H1 (cell line): ENCODE results near the gene CERKL. TPM values are rescaled to one million over a fixed set of nuclear protein-coding genes. Genes with fewer than 3 reads are reported as not detected.

Experiments used
- CTCF ChIA-PET: fragments of 300-600 bp; sonication (Branson Sonifier 250); formaldehyde crosslinking; loops from one replicate; lab custom pipeline; 2021; ENCODE audit not compliant: partially characterized antibody; lab: Charles Lee
- POLR2A ChIA-PET: fragments of 300-600 bp; sonication (Branson Sonifier 250); formaldehyde crosslinking; loops from one replicate; lab custom pipeline; 2021; ENCODE audit warnings: inconsistent platforms; ENCODE audit not compliant: partially characterized antibody; lab: Charles Lee
- DNase-seq, 2 experiments: peaks; one replicate each; pipeline versions ENCODE4 v3.0.0 to v3.0.0-alpha.2; 2010 to 2022; ENCODE audit warnings: low spot score in 2 of 2, low read depth in 1 of 2, mixed read lengths in 1 of 2
- FAIRE-seq: peaks from 2 replicates; lab custom pipeline; 2011; peaks lifted over from hg19 to GRCh38; lab: Jason Lieb, UNC
- H2AFZ ChIP-seq: 2 replicates; pipeline ENCODE4 v1.8.1; 2012; ENCODE audit warnings: low read length, inconsistent platforms
- H2AK5ac ChIP-seq: 2 replicates; pipeline ENCODE4 v1.6.1; 2013; ENCODE audit warnings: low read depth, low read length
- H2BK120ac ChIP-seq: replicated peaks from 2 replicates; pipeline ENCODE3; 2013; ENCODE audit warnings: low read depth, low read length, inconsistent platforms
- H2BK12ac ChIP-seq: 2 replicates; pipeline ENCODE4 v1.6.1; 2013; ENCODE audit warnings: low read depth, low read length
- H2BK15ac ChIP-seq: 2 replicates; pipeline ENCODE4 v1.6.1; 2013; ENCODE audit warnings: low read length
- H2BK20ac ChIP-seq: 2 replicates; pipeline ENCODE4 v1.6.1; 2013; ENCODE audit warnings: low read length
- H2BK5ac ChIP-seq: 2 replicates; pipeline ENCODE4 v1.6.1; 2013; ENCODE audit warnings: low read depth, low read length
- H3K14ac ChIP-seq: 2 replicates; pipeline ENCODE4 v1.6.1; 2013; ENCODE audit warnings: inconsistent platforms; ENCODE audit not compliant: insufficient read length
- H3K18ac ChIP-seq: 2 replicates; pipeline ENCODE4 v1.6.1; 2013; ENCODE audit warnings: low read length; ENCODE audit errors: extremely low read depth
- H3K23ac ChIP-seq: 2 replicates; pipeline ENCODE4 v1.6.1; 2013; ENCODE audit warnings: inconsistent platforms; ENCODE audit not compliant: insufficient read length
- H3K23me2 ChIP-seq: 2 replicates; pipeline ENCODE4 v1.6.1; 2013; ENCODE audit warnings: low read depth, low read length
- H3K27ac ChIP-seq: 2 replicates; pipeline ENCODE4 v1.6.1; 2011; ENCODE audit warnings: low read depth, low read length, inconsistent platforms
- H3K27me3 ChIP-seq, 4 experiments: replicated peaks in 1 of 4; 1 replicate in 1 of 4; 2 replicates in 3 of 4; pipeline versions ENCODE4 v1.6.1 to v1.8.1; 2011 to 2013; ENCODE audit warnings: low read length in 3 of 4, mild to moderate bottlenecking in 3 of 4, inconsistent platforms in 2 of 4, mixed read lengths in 2 of 4, moderate library complexity in 1 of 4; ENCODE audit not compliant: control insufficient read depth in 3 of 4, insufficient read depth in 3 of 4; ENCODE audit errors: extremely low read depth in 1 of 4
- H3K36me3 ChIP-seq, 4 experiments: 2 replicates each; pipeline versions ENCODE4 v1.6.1 to v1.8.1; 2011 to 2013; ENCODE audit warnings: mild to moderate bottlenecking in 4 of 4, low read length in 3 of 4, moderate library complexity in 2 of 4, control low read depth in 1 of 4, inconsistent platforms in 1 of 4; ENCODE audit not compliant: insufficient read depth in 4 of 4, control insufficient read depth in 2 of 4
- H3K4ac ChIP-seq: replicated peaks from 2 replicates; pipeline ENCODE3; 2013; ENCODE audit warnings: low read length, low read depth, mixed read lengths, inconsistent platforms; ENCODE audit not compliant: insufficient read length
- H3K4me1 ChIP-seq, 4 experiments: replicated peaks in 1 of 4; 1 replicate in 1 of 4; 2 replicates in 3 of 4; pipeline versions ENCODE4 v1.6.1 to v1.8.1; 2011 to 2013; ENCODE audit warnings: low read length in 3 of 4, inconsistent platforms in 2 of 4, mixed read lengths in 1 of 4; ENCODE audit not compliant: insufficient read depth in 4 of 4, control insufficient read depth in 3 of 4
- H3K4me2 ChIP-seq, 2 experiments: 2 replicates each; pipeline versions ENCODE4 v1.6.1 to v1.8.1; 2011 to 2013; ENCODE audit warnings: low read depth in 2 of 2, low read length in 2 of 2, control low read depth in 1 of 2, inconsistent platforms in 1 of 2, mild to moderate bottlenecking in 1 of 2; ENCODE audit not compliant: insufficient read depth in 1 of 2
- H3K4me3 ChIP-seq, 4 experiments: fragments of 200-600, 300-600 bp in 1 of 4; sonication (generic), shearing (Covaris generic), sonication (Bioruptor Twin) in 1 of 4; 2 replicates each; pipeline versions ENCODE4 v1.5.1 to v1.8.1; 2011 to 2016; ENCODE audit warnings: low read length in 4 of 4, low read depth in 3 of 4, control low read depth in 2 of 4, inconsistent platforms in 2 of 4, mild to moderate bottlenecking in 2 of 4, mixed read lengths in 1 of 4, moderate library complexity in 1 of 4; ENCODE audit not compliant: insufficient read depth in 2 of 4; ENCODE audit errors: extremely low read depth in 1 of 4
- H3K56ac ChIP-seq: replicated peaks from 2 replicates; pipeline ENCODE3; 2013; ENCODE audit warnings: low read depth, mild to moderate bottlenecking, mixed read lengths, low read length, inconsistent platforms; ENCODE audit not compliant: insufficient read length
- H3K79me1 ChIP-seq: 2 replicates; pipeline ENCODE4 v1.6.1; 2013; ENCODE audit warnings: low read depth, low read length, control low read depth
- H3K79me2 ChIP-seq, 2 experiments: 2 replicates each; pipeline versions ENCODE4 v1.6.1 to v1.8.1; 2012 to 2013; ENCODE audit warnings: low read length in 2 of 2, mild to moderate bottlenecking in 2 of 2, inconsistent platforms in 1 of 2; ENCODE audit not compliant: insufficient read depth in 2 of 2, control insufficient read depth in 1 of 2
- H3K9ac ChIP-seq, 4 experiments: replicated peaks in 1 of 4; 1 replicate in 1 of 4; 2 replicates in 3 of 4; pipeline versions ENCODE4 v1.6.1 to v1.8.1; 2011 to 2013; ENCODE audit warnings: low read depth in 3 of 4, low read length in 3 of 4, control low read depth in 2 of 4, mild to moderate bottlenecking in 2 of 4, moderate library complexity in 2 of 4, inconsistent platforms in 1 of 4; ENCODE audit errors: extremely low read depth in 1 of 4
- H3K9me3 ChIP-seq, 2 experiments: 2 replicates each; pipeline versions ENCODE4 v1.6.1 to v1.8.1; 2012 to 2013; ENCODE audit warnings: mild to moderate bottlenecking in 2 of 2, moderate library complexity in 2 of 2, control low read depth in 1 of 2, inconsistent platforms in 1 of 2, low read depth in 1 of 2, low read length in 1 of 2, mixed read lengths in 1 of 2; ENCODE audit not compliant: insufficient read depth in 2 of 2
- H4K20me1 ChIP-seq, 2 experiments: replicated peaks in 1 of 2; 2 replicates each; pipeline versions ENCODE3 to v1.8.1; 2011 to 2013; ENCODE audit warnings: inconsistent platforms in 2 of 2, low read length in 2 of 2, mild to moderate bottlenecking in 1 of 2; ENCODE audit not compliant: insufficient read depth in 2 of 2, control insufficient read depth in 1 of 2
- H4K5ac ChIP-seq: 2 replicates; pipeline ENCODE4 v1.6.1; 2013; ENCODE audit warnings: low read length, low read depth, mixed read lengths, inconsistent platforms; ENCODE audit not compliant: insufficient read length
- H4K8ac ChIP-seq: 2 replicates; pipeline ENCODE4 v1.8.0; 2013; ENCODE audit warnings: mild to moderate bottlenecking, moderate library complexity, low read length, inconsistent platforms; ENCODE audit not compliant: insufficient read depth; ENCODE audit errors: extremely low read depth
- H4K91ac ChIP-seq: replicated peaks from 2 replicates; pipeline ENCODE3; 2013; ENCODE audit warnings: low read length, mixed read lengths, inconsistent platforms; ENCODE audit not compliant: insufficient read length
- CHD2 ChIP-seq: IDR thresholded peaks from 2 replicates; pipeline ENCODE4 v1.6.1; 2012; ENCODE audit warnings: low read length, improper control_type of control experiment
- EGR1 ChIP-seq: IDR thresholded peaks from 2 replicates; pipeline ENCODE4 v1.6.1; 2011; ENCODE audit warnings: low read depth, low read length, borderline replicate concordance
- MAFK ChIP-seq: IDR thresholded peaks from 2 replicates; pipeline ENCODE4 v1.6.1; 2012; ENCODE audit warnings: low read depth, mild to moderate bottlenecking, improper control_type of control experiment, low read length
- TCF12 ChIP-seq: IDR thresholded peaks from 2 replicates; pipeline ENCODE4 v1.6.1; 2011; ENCODE audit warnings: low read depth, mild to moderate bottlenecking, low read length
- WGBS, 2 experiments: shearing (Covaris generic) in 1 of 2; methylation state at CpG; one replicate each; pipeline versions ENCODE4 v1.1.6 to v1.1.7; 2013 to 2015; ENCODE audit warnings: low lambda C conversion rate in 2 of 2, mixed read lengths in 2 of 2, inconsistent platforms in 1 of 2, low coverage in 1 of 2, missing lambda C conversion rate in 1 of 2; ENCODE audit not compliant: insufficient replicate concordance in 2 of 2, insufficient coverage in 1 of 2, insufficient read length in 1 of 2; ENCODE audit errors: extremely low coverage in 1 of 2, missing lambda C conversion rate in 1 of 2; 5-methylcytosine and 5-hydroxymethylcytosine counted together
- polyA plus RNA-seq, 7 experiments: library from polyadenylated mRNA; depleted of rRNA in 3 of 7; stranded (reverse) in 5 of 7; unstranded in 2 of 7; fragments of >200 nt in 5 of 7; fragments of 200-250 nt in 2 of 7; gene quantifications; 1 replicate in 5 of 7; 2 replicates in 1 of 7; 4 replicates in 1 of 7; pipeline versions ENCODE4 v1.2.1 to v1.2.3, GENCODE V29; 2011 to 2013; ENCODE audit warnings: missing spikeins in 2 of 7, mixed read lengths in 2 of 7
- total RNA-seq: library from RNA; stranded (reverse); fragmentation: NEBNext Ultra II Directional; extraction: Animal tissue kit (Norgen Biotek cat#: 25700); gene quantifications from 2 replicates; pipeline ENCODE4 v1.2.1, GENCODE V29; 2021

The CERKL gene
- total and polyA plus RNA-seq, 2 of the 8 experiments (the other 6 are each of a cell fraction or from before 2014, with no cell fraction given): 0.05 TPM; not detected in 1

DNA sequence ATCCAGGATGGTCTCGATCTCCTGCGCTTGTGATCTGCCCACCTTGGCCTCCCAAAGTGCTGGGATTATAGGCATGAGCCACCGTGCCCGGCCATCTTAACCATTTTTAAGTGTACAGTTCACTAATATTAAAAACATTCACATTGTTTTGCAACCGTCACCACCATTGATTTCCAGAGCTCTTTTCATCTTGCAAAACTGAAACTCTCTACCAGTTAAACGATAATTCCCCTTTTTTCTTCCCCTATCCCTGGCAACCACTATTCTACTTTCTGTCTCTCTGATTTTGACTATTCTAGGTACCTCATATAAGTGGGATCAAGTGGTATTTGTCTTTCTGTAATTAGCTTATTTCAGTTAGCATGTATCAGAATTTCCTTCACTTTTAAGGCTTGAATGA lies 40.2 kb upstream of the CERKL start:
- CTCF ChIA-PET: interaction anchor here (0.8 to 1.1 kb wide), 2 partner anchors 12 to 124 kb away, joined by 3 read pairs; no protein-coding TSS in a partner anchor
- no peaks in the 10 kb centered on the region for H3K23me2 ChIP-seq
- H4K91ac ChIP-seq: no peak overlapping the region
- H3K79me2 ChIP-seq: no peaks in the 10 kb centered on the region
- H3K14ac ChIP-seq: no peak overlapping the region
- POLR2A ChIA-PET: no interaction called here
- no peak overlapping the region for H2AFZ ChIP-seq
- H2BK120ac ChIP-seq: no peak overlapping the region
- H3K23ac ChIP-seq: no peak overlapping the region
- H4K20me1 ChIP-seq: no peaks in the 10 kb centered on the region
- H3K9me3 ChIP-seq: no peaks in the 10 kb centered on the region
- H2BK15ac ChIP-seq: no peak overlapping the region
- H3K4ac ChIP-seq: no peak overlapping the region
- H3K9ac ChIP-seq: no peak overlapping the region
- H4K8ac ChIP-seq: no peak overlapping the region
- H3K79me1 ChIP-seq: no peaks in the 10 kb centered on the region
- H2BK5ac ChIP-seq: no peak overlapping the region
- TF ChIP-seq EGR1 (no peak), TCF12 (no peak), MAFK (no peak), CHD2 (no peak)
- no peak for FAIRE-seq
- H2AK5ac ChIP-seq: no peak overlapping the region
- H3K36me3 ChIP-seq: no peaks in the 10 kb centered on the region
- no peaks in the 10 kb centered on the region for H3K4me1 ChIP-seq
- no peak overlapping the region for H3K4me3 ChIP-seq
- H3K27me3 ChIP-seq: no peaks in the 10 kb centered on the region
- no peak overlapping the region for H3K56ac ChIP-seq
- H3K4me2 ChIP-seq: no peak overlapping the region
- no peak for DNase-seq
- no peak overlapping the region for H2BK20ac ChIP-seq
- WGBS, 2 experiments: 93% methylated on average over 6 of the region's 6 CpGs; no CpG with 5 or more reads in 1 of the 2 experiments
- H3K27ac ChIP-seq: no peak overlapping the region
- no peak overlapping the region for H3K18ac ChIP-seq
- no peak overlapping the region for H2BK12ac ChIP-seq
- H4K5ac ChIP-seq: no peak overlapping the region
